ENCODE results near the gene PNPLA8.
A peak's percentile ranks its signal among the peaks of the same experiment; 100 is the strongest.

PNPLA8 gene

GRCh38 chr7:108455998-108456677 is 69.8 kb downstream of the PNPLA8 start, which contains the start of gene NRCAM (continued):
- TF ChIP-seq PATZ1 (tag by site-specific recombination; IDR thresholded peaks at IDR 0.05), result peak; percentile 72
- TF ChIP-seq ZNF391 (tag by site-specific recombination; IDR thresholded peaks at IDR 0.05; ENCODE audit: borderline replicate concordance, low read depth), result peak; percentile 21; the same call in 1 of the 2 replicates
- TF ChIP-seq PRDM6 (tag by site-specific recombination; IDR thresholded peaks at IDR 0.05), result no peak
- TF ChIP-seq ZBTB44 (tag by site-specific recombination; IDR thresholded peaks at IDR 0.05), result no peak
- TF ChIP-seq ZNF610 (tag by site-specific recombination; IDR thresholded peaks at IDR 0.05; ENCODE audit: borderline replicate concordance), result no peak
- TF ChIP-seq MEIS1 (CRISPR knock-in tag; IDR thresholded peaks at IDR 0.05; ENCODE audit: borderline replicate concordance), result no peak
- TF ChIP-seq ZNF558 (tag by site-specific recombination; IDR thresholded peaks at IDR 0.05), result no peak
- TF ChIP-seq ZNF747 (tag by site-specific recombination; IDR thresholded peaks at IDR 0.05), result no peak
- TF ChIP-seq ZBTB21 (tag by site-specific recombination; IDR thresholded peaks at IDR 0.05), result no peak
- no peak for TF ChIP-seq ZNF521 (tag by site-specific recombination; IDR thresholded peaks at IDR 0.05)
- no peak for TF ChIP-seq IKZF3 (tag by site-specific recombination; IDR thresholded peaks at IDR 0.05)
- peak; percentile 51; the same call in 1 of the 2 replicates for TF ChIP-seq SP7 (tag by site-specific recombination; IDR thresholded peaks at IDR 0.05)
- TF ChIP-seq ZNF266 (tag by site-specific recombination; IDR thresholded peaks at IDR 0.05; ENCODE audit: low read depth), result no peak
- peak; percentile 93 for TF ChIP-seq ZNF423 (tag by site-specific recombination; IDR thresholded peaks at IDR 0.05)
- TF ChIP-seq PRDM4 (tag by site-specific recombination; IDR thresholded peaks at IDR 0.05), result no peak
- no peak for TF ChIP-seq MYNN (tag by site-specific recombination; IDR thresholded peaks at IDR 0.05; ENCODE audit: borderline replicate concordance)
- TF ChIP-seq FEZF1 (tag by site-specific recombination; IDR thresholded peaks at IDR 0.05), result peak; percentile 46
- TF ChIP-seq ZNF366 (tag by site-specific recombination; conservative IDR thresholded peaks at IDR 0.05), result no peak
- no peak for TF ChIP-seq ZNF768 (tag by site-specific recombination; IDR thresholded peaks at IDR 0.05)
- peak; percentile 37; the same call in 1 of the 2 replicates for TF ChIP-seq KLF16 (tag by site-specific recombination; IDR thresholded peaks at IDR 0.05)
- no peak for TF ChIP-seq ZNF701 (tag by site-specific recombination; IDR thresholded peaks at IDR 0.05)
- TF ChIP-seq REST (tag by site-specific recombination; IDR thresholded peaks at IDR 0.05), result no peak; the same call in 1 of the 2 replicates
- no peak; the same call in none of the 2 replicates for TF ChIP-seq ZNF2 (tag by site-specific recombination; IDR thresholded peaks at IDR 0.05)
- peak; percentile 81 for TF ChIP-seq ZFP37 (tag by site-specific recombination; IDR thresholded peaks at IDR 0.05)

All from HEK293 (cell line).